ENCODE measurements around the gene CDK17.

GRCh38 chr12:96437171-96437445 lies 36.9 kb upstream of the CDK17 start:
- TF ChIP-seq CTCF (IDR thresholded peaks at IDR 0.05) (no peak), ZFX (IDR thresholded peaks at IDR 0.05; ENCODE audit: borderline replicate concordance) (no peak)
